GM20000 (cell line): ENCODE results near the gene PGS1.
"Not testable (repeated sequence)": the region's sequence is repeated elsewhere in the genome, so short reads cannot be mapped to it uniquely, and the experiment has no call there.

Experiments
- DNase-seq: peaks from one replicate; pipeline ENCODE4 v3.0.0; 2012; ENCODE audit warnings: low spot score
- TF ChIP-seq, protein P1 (sequence below): IDR thresholded peaks from 2 replicates; pipeline ENCODE4 v1.5.1; 2012; ENCODE audit warnings: mild to moderate bottlenecking, control low read depth; ENCODE audit errors: extremely low read depth, missing control alignments

The PGS1 gene

DNA sequence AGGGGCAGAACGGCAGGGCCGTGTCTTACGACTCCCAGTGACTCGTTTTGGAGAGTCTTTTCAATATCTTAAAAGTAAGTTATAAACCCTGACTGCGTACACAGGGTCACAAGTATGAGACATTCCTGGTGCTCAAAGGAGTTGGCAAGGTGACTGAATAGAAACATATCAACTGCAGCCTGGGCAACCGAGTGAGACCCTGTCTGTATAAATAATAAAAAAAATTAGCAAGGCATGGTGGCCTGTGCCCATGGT is 83.3 kb downstream of the PGS1 start:
- TF ChIP-seq, protein P1, sequence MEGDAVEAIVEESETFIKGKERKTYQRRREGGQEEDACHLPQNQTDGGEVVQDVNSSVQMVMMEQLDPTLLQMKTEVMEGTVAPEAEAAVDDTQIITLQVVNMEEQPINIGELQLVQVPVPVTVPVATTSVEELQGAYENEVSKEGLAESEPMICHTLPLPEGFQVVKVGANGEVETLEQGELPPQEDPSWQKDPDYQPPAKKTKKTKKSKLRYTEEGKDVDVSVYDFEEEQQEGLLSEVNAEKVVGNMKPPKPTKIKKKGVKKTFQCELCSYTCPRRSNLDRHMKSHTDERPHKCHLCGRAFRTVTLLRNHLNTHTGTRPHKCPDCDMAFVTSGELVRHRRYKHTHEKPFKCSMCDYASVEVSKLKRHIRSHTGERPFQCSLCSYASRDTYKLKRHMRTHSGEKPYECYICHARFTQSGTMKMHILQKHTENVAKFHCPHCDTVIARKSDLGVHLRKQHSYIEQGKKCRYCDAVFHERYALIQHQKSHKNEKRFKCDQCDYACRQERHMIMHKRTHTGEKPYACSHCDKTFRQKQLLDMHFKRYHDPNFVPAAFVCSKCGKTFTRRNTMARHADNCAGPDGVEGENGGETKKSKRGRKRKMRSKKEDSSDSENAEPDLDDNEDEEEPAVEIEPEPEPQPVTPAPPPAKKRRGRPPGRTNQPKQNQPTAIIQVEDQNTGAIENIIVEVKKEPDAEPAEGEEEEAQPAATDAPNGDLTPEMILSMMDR: no peak
- DNase-seq: no peak

DNA sequence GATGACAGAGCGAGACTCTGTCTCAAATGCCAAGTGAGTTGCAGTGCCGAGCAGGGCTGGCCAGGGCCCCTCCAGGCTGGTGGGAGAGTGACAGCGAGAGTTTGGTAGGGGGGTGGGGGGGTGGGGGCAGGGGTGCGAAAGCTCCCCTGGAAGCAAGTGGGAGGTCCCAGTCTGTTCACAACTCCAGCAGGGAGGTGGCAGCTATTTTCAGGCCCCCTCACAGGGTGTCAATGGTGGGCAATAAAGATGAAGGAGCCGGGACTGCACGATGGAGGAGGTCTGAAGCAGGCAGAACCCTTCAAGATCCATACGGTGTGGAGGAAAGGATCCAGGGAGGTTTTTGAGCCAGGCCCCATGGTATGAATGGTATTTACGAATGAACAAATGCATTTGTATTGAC is 83.7 kb downstream of the PGS1 start:
- no peak for DNase-seq
- TF ChIP-seq, protein P1: no peak

DNA sequence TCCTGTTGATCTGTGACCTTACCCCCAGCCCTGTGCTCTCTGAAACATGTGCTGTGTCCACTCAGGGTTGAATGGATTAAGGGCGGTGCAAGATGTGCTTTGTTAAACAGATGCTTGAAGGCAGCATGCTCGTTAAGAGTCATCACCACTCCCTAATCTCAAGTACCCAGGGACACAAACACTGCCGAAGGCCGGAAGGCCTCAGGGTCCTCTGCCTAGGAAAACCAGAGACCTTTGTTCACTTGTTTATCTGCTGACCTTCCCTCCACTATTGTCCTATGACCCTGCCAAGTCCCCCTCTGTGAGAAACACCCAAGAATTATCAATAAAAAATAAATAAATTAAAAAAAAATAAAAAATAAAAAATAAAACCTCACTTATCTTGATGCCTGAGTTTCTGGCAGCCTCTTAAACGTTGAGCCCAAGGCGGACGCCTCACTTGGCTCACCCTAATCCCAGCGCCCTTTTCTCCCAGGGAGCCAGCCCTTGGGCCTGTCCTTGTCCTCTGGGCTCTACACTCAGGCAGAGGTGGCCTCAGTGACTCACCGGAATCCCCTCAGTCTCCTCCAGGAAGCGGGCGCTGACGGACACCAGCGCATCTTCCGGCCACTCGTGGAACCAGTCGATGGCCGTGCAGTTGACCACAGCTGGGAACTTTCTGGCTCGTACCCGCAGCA is 87.8 kb downstream of the PGS1 start:
- DNase-seq: not testable (repeated sequence)

DNA sequence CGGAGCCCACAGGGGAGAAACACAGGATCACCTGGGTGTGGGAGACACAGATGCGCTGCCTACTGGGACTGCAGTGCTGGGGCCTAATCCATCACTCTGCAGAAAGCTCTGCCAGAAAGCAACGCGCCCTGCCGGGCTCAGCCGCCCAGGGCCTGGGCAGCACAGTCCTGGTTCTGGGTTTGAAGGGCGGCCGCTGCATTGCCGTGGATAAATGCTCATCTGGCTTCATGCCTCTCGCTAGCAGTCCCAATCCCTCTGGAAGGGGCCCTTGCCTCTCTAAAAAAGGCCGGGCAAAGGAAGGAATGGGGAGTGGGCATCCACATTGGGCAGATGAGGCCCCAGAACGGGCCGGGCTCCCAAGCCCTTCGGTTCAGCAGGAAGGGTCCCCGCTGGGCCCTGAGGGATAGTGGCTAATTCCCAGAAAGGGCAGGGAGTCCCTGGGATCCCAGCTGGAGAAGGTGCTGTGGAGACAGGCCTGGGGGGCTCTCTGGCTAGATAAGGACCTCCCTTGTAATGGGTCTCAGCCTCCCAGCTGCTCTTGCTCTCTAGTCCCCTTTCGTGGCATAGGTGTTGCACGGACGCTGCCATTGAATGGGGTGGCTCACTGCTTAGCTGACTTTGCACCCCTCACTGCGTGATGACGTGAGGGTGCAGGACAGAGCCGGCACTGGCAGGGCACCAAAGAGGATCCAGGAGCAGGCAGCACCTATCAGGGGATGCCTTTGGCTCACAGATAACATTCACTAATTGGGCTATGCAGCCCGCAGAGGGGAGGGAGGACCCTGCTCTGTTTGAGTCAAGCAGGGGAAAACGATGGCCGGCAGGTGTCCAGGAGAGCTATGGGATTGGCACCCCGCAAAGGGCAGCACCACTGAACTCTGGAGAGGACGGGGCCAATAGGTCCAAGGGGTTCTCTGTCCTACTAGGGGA is 88.6 kb downstream of the PGS1 start:
- DNase-seq: no peak
- TF ChIP-seq, protein P1: no peak

DNA sequence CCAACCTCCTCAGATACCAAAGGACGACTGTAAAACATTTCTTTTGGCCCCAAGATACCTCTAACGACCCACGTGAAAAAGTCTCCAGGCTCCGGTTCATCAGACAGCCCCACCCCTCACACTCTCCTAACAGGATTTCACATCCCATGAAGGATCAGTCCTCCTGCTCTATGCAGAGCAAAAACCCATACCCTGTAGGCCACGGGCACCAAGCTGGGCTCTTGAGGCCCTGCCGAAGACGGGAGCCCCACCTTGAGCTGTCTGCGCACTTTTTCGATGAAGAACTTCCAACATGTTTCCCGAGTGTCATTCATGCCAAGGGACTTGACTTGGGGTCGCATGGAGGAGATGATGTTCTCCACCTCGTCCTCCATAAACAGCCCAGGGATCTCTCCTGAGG is 89.9 kb downstream of the PGS1 start:
- TF ChIP-seq, protein P1: no peak
- DNase-seq: no peak

DNA sequence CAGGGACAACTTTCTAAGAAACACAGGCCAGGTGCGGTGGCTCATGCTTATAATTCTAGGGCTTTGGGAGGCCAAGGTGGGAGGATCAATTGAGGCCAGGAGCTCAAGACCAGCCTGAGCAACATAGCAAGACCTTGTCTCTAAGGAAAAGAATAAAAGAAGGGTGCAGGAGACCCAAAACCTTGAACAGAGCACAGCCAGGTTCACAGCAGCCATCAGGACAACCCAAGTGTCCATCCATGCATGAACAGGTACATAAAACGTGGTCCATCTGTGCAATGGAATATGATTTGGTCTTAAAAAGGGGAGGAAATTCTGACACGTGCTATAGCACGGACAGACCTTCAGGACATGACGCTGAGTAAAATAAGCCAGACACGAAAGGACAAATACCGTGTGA is 91.0 kb downstream of the PGS1 start:
- DNase-seq: no peak

DNA sequence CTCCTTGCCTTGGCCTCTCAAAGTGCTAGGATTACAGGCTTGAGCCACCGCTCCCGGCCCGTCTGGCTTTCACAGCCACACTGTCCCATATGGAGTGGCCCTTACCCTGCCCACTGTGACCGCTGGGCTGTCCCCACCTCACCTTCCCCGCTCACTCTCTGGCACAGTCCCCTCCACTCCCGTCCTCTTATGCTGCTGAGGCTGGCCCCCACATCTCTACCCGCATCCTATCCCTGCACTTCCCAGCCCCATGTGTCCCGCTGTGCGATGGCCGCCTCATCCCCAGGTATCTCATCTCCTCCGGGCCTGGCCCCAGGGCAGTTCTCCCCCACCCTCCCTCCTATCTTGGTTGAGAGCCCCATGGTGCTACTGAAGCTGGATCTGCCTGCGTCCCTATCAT is 93.2 kb downstream of the PGS1 start:
- no peak for DNase-seq
- TF ChIP-seq, protein P1: no peak

More for the DNA sequence above, 91.0 kb downstream of the PGS1 start:
- TF ChIP-seq, protein P1: no peak
